Ascending aorta (tissue), 2 donors: ENCODE data around the gene C5orf15. TPM values are rescaled to one million over a fixed set of nuclear protein-coding genes. Genes with fewer than 3 reads are reported as not detected.

Experiments used
- DNase-seq, 2 donors: peaks; one replicate each; pipeline ENCODE4 v3.0.0-alpha.2; 2019; ENCODE audit warnings: low spot score in 2 of 2
- H3K27ac ChIP-seq, 2 donors: fragments of 200-600 bp; sonication (generic); one replicate each; pipeline ENCODE4 v1.5.1; 2016 to 2017; ENCODE audit warnings: mild to moderate bottlenecking in 1 of 2
- H3K27me3 ChIP-seq: fragments of 200-600 bp; sonication (generic); one replicate; pipeline ENCODE4 v1.5.1; 2017
- H3K36me3 ChIP-seq, 2 donors: fragments of 200-600 bp; sonication (generic); one replicate each; pipeline ENCODE4 v1.5.1; 2016
- H3K4me1 ChIP-seq, 2 donors: fragments of 200-600 bp; sonication (generic); one replicate each; pipeline ENCODE4 v1.5.1; 2016 to 2017; ENCODE audit warnings: mild to moderate bottlenecking in 1 of 2
- H3K4me3 ChIP-seq, 2 donors: fragments of 200-600 bp; sonication (generic); one replicate each; pipeline ENCODE4 v1.5.1; 2016 to 2017; ENCODE audit warnings: mild to moderate bottlenecking in 1 of 2
- H3K9me3 ChIP-seq, 2 donors: fragments of 200-600 bp; sonication (generic); one replicate each; pipeline ENCODE4 v1.5.1; 2016
- CTCF ChIP-seq, 3 experiments: fragments of 200-600 bp in 2 of 3; fragments of 450-650 bp in 1 of 3; sonication (generic) in 2 of 3; IDR thresholded peaks; one replicate each; pipeline ENCODE4 v1.5.1; 2016 to 2019; ENCODE audit warnings: antibody characterized with exemption in 3 of 3, mild to moderate bottlenecking in 1 of 3, moderate library complexity in 1 of 3
- intact Hi-C: fragments of 100-400 bp; cut with DNase I; formaldehyde crosslinking; loops from one replicate; pipeline ENCODE4 v1.15.1; 2023
- total RNA-seq: library from RNA; depleted of rRNA; stranded (reverse); fragments of >200 nt; gene quantifications from one replicate; pipeline ENCODE4 v1.1.0, GENCODE V29; 2016

The C5orf15 gene
- total RNA-seq, 1 donor from 2014 or later = 177 TPM

- Histone ChIP-seq H3K27ac (peak overlapping the region in 1 of 2 donors; percentile 4), H3K4me1 (peaks cover 0 to 13% of the 10 kb centered on the region in 2 donors), H3K9me3 (no peaks in the 10 kb centered on the region), H3K36me3 (no peaks in the 10 kb centered on the region), H3K27me3 (no peaks in the 10 kb centered on the region), H3K4me3 (no peak overlapping the region)
- intact Hi-C loops = no loop called here
- TF ChIP-seq CTCF (IDR thresholded peaks at IDR 0.05) = no peak
- no peak for DNase-seq
Observed at GRCh38 chr5:133966090-133966489, 2.3 kb downstream of the C5orf15 start.

GRCh38 chr5:133963493-133964128 is 4.8 kb downstream of the C5orf15 start:
- DNase-seq = no peak
- TF ChIP-seq CTCF (IDR thresholded peaks at IDR 0.05) = no peak
- H3K4me1 ChIP-seq = peaks cover 0 to 13% of the 10 kb centered on the region in 2 donors
- peak overlapping the region; percentile 45 to 72 for H3K27ac ChIP-seq
- peaks cover 7 to 10% of the 10 kb centered on the region in 2 donors for H3K36me3 ChIP-seq
- H3K9me3 ChIP-seq = no peaks in the 10 kb centered on the region
- intact Hi-C loops = no loop called here
- no peaks in the 10 kb centered on the region for H3K27me3 ChIP-seq
- no peak overlapping the region for H3K4me3 ChIP-seq

GRCh38 chr5:133962801-133963476 is 5.5 kb downstream of the C5orf15 start:
- no peak for DNase-seq
- H3K4me1 ChIP-seq = peaks cover 0 to 13% of the 10 kb centered on the region in 2 donors
- no peaks in the 10 kb centered on the region for H3K27me3 ChIP-seq
- no peaks in the 10 kb centered on the region for H3K9me3 ChIP-seq
- no peak for TF ChIP-seq CTCF (IDR thresholded peaks at IDR 0.05)
- intact Hi-C loops = no loop called here
- peaks cover 13 to 15% of the 10 kb centered on the region in 2 donors for H3K36me3 ChIP-seq
- H3K27ac ChIP-seq = peak overlapping the region; percentile 45 to 72
- no peak overlapping the region for H3K4me3 ChIP-seq

GRCh38 chr5:133962131-133962530 is 6.3 kb downstream of the C5orf15 start:
- H3K4me1 ChIP-seq = peaks cover 0 to 13% of the 10 kb centered on the region in 2 donors
- no peaks in the 10 kb centered on the region for H3K9me3 ChIP-seq
- H3K27me3 ChIP-seq = no peaks in the 10 kb centered on the region
- H3K36me3 ChIP-seq = peaks cover 18 to 22% of the 10 kb centered on the region in 2 donors
- H3K27ac ChIP-seq = peak overlapping the region; percentile 45 to 72
- no peak for DNase-seq
- no peak overlapping the region for H3K4me3 ChIP-seq
- TF ChIP-seq CTCF (IDR thresholded peaks at IDR 0.05) = no peak
- intact Hi-C loops = no loop called here

- no peak overlapping the region for H3K4me3 ChIP-seq
- no peaks in the 10 kb centered on the region for H3K27me3 ChIP-seq
- peaks cover 0 to 13% of the 10 kb centered on the region in 2 donors for H3K4me1 ChIP-seq
- H3K36me3 ChIP-seq = peaks cover 23 to 43% of the 10 kb centered on the region in 2 donors
- TF ChIP-seq CTCF (IDR thresholded peaks at IDR 0.05) = no peak
- no peaks in the 10 kb centered on the region for H3K9me3 ChIP-seq
- no peak for DNase-seq
- intact Hi-C loops = no loop called here
- no peak overlapping the region for H3K27ac ChIP-seq
Observed at GRCh38 chr5:133959643-133960042, 8.8 kb downstream of the C5orf15 start.
